ENCODE results near the gene LAIR2. TPM values are rescaled to one million over a fixed set of nuclear protein-coding genes. Genes with fewer than 3 reads are reported as not detected.
"Not testable (repeated sequence)": the region's sequence is repeated elsewhere in the genome, so short reads cannot be mapped to it uniquely, and the experiment has no call there.

LAIR2 gene
- total and polyA plus RNA-seq, 2 experiments from 2014 or later: not detected

DNA sequence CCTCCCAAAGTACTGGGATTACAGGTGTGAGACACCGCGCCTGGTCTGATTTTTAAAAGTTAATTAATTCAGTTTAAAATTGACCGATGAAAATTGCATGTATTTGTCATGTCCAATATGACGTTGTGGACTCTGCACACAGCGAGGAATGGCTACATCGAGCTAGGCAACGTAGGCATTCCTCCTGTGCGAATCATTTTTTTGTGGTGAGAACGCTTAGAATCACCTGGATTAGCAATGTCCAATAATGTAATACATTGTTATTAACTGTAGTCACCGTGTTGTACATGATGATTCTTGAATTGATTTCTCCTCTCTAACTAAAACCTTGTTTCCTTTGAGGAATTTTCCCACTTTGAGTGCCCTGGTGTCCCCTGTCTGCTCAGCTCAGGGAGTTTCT is 3.4 kb downstream of the LAIR2 start:
- H3K4me1 ChIP-seq (ENCODE audit: insufficient read depth): no peaks in the 10 kb centered on the region
- H3K27me3 ChIP-seq: no peaks in the 10 kb centered on the region
- no peaks in the 10 kb centered on the region for H4K20me1 ChIP-seq (ENCODE audit: insufficient read depth, poor library complexity, severe bottlenecking)
- H3K9me3 ChIP-seq (ENCODE audit: low read depth): no peaks in the 10 kb centered on the region
- H3K27ac ChIP-seq: no peak overlapping the region
- H3K4me2 ChIP-seq: no peak overlapping the region
- no peak overlapping the region for H2AFZ ChIP-seq
- no peaks in the 10 kb centered on the region for H3K36me3 ChIP-seq (replicated peaks; ENCODE audit: insufficient read depth, low read depth)
- TF ChIP-seq EZH2phosphoT487 (IDR thresholded peaks at IDR 0.05; ENCODE audit: low read depth, severe bottlenecking, unreplicated experiment) (no peak), EZH2 (IDR thresholded peaks at IDR 0.05; ENCODE audit: borderline replicate concordance) (no peak)
- TF ChIP-seq, protein P1, sequence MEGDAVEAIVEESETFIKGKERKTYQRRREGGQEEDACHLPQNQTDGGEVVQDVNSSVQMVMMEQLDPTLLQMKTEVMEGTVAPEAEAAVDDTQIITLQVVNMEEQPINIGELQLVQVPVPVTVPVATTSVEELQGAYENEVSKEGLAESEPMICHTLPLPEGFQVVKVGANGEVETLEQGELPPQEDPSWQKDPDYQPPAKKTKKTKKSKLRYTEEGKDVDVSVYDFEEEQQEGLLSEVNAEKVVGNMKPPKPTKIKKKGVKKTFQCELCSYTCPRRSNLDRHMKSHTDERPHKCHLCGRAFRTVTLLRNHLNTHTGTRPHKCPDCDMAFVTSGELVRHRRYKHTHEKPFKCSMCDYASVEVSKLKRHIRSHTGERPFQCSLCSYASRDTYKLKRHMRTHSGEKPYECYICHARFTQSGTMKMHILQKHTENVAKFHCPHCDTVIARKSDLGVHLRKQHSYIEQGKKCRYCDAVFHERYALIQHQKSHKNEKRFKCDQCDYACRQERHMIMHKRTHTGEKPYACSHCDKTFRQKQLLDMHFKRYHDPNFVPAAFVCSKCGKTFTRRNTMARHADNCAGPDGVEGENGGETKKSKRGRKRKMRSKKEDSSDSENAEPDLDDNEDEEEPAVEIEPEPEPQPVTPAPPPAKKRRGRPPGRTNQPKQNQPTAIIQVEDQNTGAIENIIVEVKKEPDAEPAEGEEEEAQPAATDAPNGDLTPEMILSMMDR (IDR thresholded peaks at IDR 0.05; ENCODE audit: poor library complexity): no peak
- H3K9me2 ChIP-seq (replicated peaks; ENCODE audit: insufficient read depth): no peaks in the 10 kb centered on the region
- DNase-seq (ENCODE audit: low spot score): no peak
- 74% methylated on average over 10 of the region's 10 CpGs for WGBS (ENCODE audit: low lambda C conversion rate, missing lambda C conversion rate)
- no peak overlapping the region for H3K4me3 ChIP-seq
- H3K79me2 ChIP-seq: no peaks in the 10 kb centered on the region

DNA sequence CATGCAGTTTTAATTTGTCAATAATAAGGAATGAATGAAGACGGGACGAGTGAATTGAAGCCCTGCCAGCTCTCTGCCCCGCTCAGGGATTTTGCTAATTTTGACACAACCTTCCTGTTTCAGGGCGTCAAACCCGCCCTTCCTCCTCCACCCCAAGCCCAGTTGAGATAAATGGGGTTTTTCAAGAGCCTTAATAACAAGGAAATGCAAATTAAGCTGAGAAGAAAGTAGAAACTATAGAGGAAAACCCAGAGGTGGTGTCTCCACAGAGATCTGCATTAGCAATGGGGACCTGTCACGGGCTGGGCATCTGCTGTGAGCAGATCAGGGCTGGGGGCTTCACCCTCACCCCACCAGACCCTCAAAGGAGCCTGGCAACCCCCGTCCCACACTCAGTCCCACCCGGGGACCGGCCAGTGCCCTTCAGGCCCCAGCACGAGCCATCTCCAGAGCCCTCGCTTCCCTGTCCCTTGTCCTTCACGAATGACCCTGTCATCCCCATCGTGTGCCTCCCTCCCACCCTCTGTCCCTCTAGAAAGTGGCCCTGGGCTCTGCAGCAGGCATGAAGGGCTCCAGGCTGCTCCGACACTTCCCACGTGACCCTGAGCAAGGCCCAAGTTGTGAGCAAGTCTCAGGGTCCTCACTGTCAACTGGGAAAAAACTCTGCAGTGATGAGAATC is 4.5 kb downstream of the LAIR2 start:
- 64% methylated on average over 9 of the region's 15 CpGs for WGBS (ENCODE audit: low lambda C conversion rate, missing lambda C conversion rate)
- not testable (repeated sequence) for H3K4me1 ChIP-seq (ENCODE audit: insufficient read depth); H3K79me2 ChIP-seq; H3K27me3 ChIP-seq; DNase-seq (ENCODE audit: low spot score); H3K4me3 ChIP-seq; H4K20me1 ChIP-seq (ENCODE audit: insufficient read depth, poor library complexity, severe bottlenecking); H3K27ac ChIP-seq; H2AFZ ChIP-seq; H3K4me2 ChIP-seq; H3K9me2 ChIP-seq (replicated peaks; ENCODE audit: insufficient read depth); H3K36me3 ChIP-seq (replicated peaks; ENCODE audit: insufficient read depth, low read depth); H3K9me3 ChIP-seq (ENCODE audit: low read depth)

DNA sequence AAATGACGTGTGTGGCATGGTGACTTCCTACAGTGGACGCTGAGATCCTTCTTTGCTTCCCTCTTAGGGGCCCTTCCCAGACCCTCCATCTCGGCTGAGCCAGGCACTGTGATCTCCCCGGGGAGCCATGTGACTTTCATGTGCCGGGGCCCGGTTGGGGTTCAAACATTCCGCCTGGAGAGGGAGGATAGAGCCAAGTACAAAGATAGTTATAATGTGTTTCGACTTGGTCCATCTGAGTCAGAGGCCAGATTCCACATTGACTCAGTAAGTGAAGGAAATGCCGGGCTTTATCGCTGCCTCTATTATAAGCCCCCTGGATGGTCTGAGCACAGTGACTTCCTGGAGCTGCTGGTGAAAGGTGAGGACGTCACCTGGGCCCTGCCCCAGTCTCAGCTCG is 5.2 kb downstream of the LAIR2 start:
- H3K9me2 ChIP-seq (replicated peaks; ENCODE audit: insufficient read depth): no peaks in the 10 kb centered on the region
- H3K9me3 ChIP-seq (ENCODE audit: low read depth): no peaks in the 10 kb centered on the region
- no peak for DNase-seq (ENCODE audit: low spot score)
- no peaks in the 10 kb centered on the region for H3K79me2 ChIP-seq
- H3K4me3 ChIP-seq: no peak overlapping the region
- H2AFZ ChIP-seq: no peak overlapping the region
- no peaks in the 10 kb centered on the region for H3K27me3 ChIP-seq
- H3K4me2 ChIP-seq: no peak overlapping the region
- no peaks in the 10 kb centered on the region for H4K20me1 ChIP-seq (ENCODE audit: insufficient read depth, poor library complexity, severe bottlenecking)
- TF ChIP-seq, protein P1 (IDR thresholded peaks at IDR 0.05; ENCODE audit: poor library complexity): no peak
- TF ChIP-seq EZH2phosphoT487 (IDR thresholded peaks at IDR 0.05; ENCODE audit: low read depth, severe bottlenecking, unreplicated experiment) (no peak), EZH2 (IDR thresholded peaks at IDR 0.05; ENCODE audit: borderline replicate concordance) (no peak)
- 81% methylated on average over 11 of the region's 12 CpGs for WGBS (ENCODE audit: low lambda C conversion rate, missing lambda C conversion rate)
- H3K4me1 ChIP-seq (ENCODE audit: insufficient read depth): no peaks in the 10 kb centered on the region
- no peaks in the 10 kb centered on the region for H3K36me3 ChIP-seq (replicated peaks; ENCODE audit: insufficient read depth, low read depth)
- no peak overlapping the region for H3K27ac ChIP-seq

DNA sequence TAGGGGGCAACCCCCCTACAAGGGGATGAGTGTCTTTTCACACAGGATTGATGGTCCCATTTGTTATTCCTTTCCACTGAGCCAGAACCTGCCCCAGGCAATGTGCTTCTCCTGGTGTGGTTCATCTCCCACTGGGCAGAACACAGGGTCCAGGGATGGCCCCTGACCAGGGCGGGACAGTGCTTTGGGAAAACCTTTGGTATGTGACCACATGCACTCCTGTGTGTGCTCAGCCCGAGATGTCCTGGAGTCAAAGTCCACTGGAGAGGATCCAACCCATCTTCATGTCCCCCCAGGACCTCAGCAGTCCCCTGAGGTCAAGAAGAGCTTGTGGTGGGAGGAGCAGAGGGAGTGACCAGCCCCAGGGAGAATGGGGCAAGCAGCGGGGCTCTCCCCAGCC is 5.9 kb downstream of the LAIR2 start:
- H3K36me3 ChIP-seq (replicated peaks; ENCODE audit: insufficient read depth, low read depth); H3K9me3 ChIP-seq (ENCODE audit: low read depth); H3K4me2 ChIP-seq; H3K4me3 ChIP-seq; DNase-seq (ENCODE audit: low spot score); H3K79me2 ChIP-seq; H3K4me1 ChIP-seq (ENCODE audit: insufficient read depth); H4K20me1 ChIP-seq (ENCODE audit: insufficient read depth, poor library complexity, severe bottlenecking); H3K27ac ChIP-seq; H2AFZ ChIP-seq; H3K9me2 ChIP-seq (replicated peaks; ENCODE audit: insufficient read depth); H3K27me3 ChIP-seq: not testable (repeated sequence)
- WGBS (ENCODE audit: low lambda C conversion rate, missing lambda C conversion rate): 44% methylated on average over 2 of the region's 3 CpGs

DNA sequence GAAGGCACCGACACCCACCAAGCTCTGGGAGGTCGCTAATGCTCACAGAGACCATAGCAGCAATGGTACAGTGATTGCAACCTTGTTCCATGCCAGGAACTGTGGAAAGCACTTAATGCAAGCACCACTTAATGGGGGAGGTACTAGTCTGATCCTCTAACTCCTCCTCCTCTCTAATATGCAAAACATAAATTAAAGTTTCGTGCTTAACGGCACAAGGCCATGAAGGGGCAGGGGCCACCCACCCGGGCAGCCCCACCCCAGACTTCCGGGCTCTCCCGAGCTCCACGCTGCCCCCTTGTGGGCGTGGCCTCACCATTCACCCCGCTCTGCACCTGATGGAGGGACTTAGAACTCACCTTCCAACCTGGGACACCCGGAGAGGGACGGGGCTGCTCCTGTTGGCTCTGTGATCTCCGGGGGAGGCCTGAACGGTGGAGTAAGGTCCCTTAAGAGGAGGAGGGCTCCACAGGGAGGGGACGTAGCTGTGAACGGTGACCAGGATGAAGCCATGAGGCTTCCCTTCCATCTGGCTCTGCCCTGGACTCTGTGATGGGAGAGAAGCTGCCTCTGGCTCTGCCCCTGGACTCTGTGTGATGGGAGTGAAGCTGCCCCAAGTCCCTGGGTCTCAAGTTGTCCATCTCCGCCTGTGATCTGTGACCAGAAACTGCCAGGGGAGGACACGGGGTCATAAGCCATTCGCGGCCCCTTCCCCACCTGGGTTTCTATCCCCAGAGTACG is 6.7 kb downstream of the LAIR2 start:
- not testable (repeated sequence) for H3K27me3 ChIP-seq; H3K4me2 ChIP-seq; H3K36me3 ChIP-seq (replicated peaks; ENCODE audit: insufficient read depth, low read depth); H3K27ac ChIP-seq; H4K20me1 ChIP-seq (ENCODE audit: insufficient read depth, poor library complexity, severe bottlenecking); H3K9me3 ChIP-seq (ENCODE audit: low read depth); H2AFZ ChIP-seq; H3K79me2 ChIP-seq; H3K9me2 ChIP-seq (replicated peaks; ENCODE audit: insufficient read depth); DNase-seq (ENCODE audit: low spot score); H3K4me3 ChIP-seq; H3K4me1 ChIP-seq (ENCODE audit: insufficient read depth)
- 64% methylated on average over 14 of the region's 21 CpGs for WGBS (ENCODE audit: low lambda C conversion rate, missing lambda C conversion rate)

Data from hepatocyte (in vitro differentiated cells).